Panc1 (cell line): ENCODE measurements around the gene INCA1. TPM values are rescaled to one million over a fixed set of nuclear protein-coding genes. Genes with fewer than 3 reads are reported as not detected.

ENCODE experiments used
- ATAC-seq: fragments of 200-7000 bp; cut with Tn5 transposase; 2 replicates; pipeline ENCODE4 v1.9.1; 2020; ENCODE audit warnings: mild to moderate bottlenecking, moderate library complexity
- BruUV-seq: library from RNA; stranded (reverse); fragments of 400-500 nt; replicated peaks from 2 replicates; lab custom pipeline; 2021; lab: Mats Ljungman, UMichigan
- CTCF ChIA-PET: fragments of 300-600 bp; sonication (Branson Sonifier 250); formaldehyde crosslinking; loops from one replicate; lab custom pipeline; 2022; ENCODE audit warnings: antibody characterized with exemption; lab: Charles Lee
- POLR2A ChIA-PET: fragments of 300-600 bp; sonication (Branson Sonifier 250); formaldehyde crosslinking; loops from one replicate; lab custom pipeline; 2022; ENCODE audit warnings: antibody characterized with exemption; lab: Charles Lee
- DNase-seq: peaks from one replicate; pipeline ENCODE4 v3.0.0-alpha.2; 2010; ENCODE audit warnings: low read depth, low spot score
- H3K27ac ChIP-seq: 2 replicates; pipeline ENCODE4 v1.5.1; 2011; ENCODE audit warnings: mild to moderate bottlenecking, low read length, inconsistent platforms
- H3K27me3 ChIP-seq: fragments of 200-500 bp; sonication (Bioruptor generic); 2 replicates; pipeline ENCODE4 v1.6.0; 2014; ENCODE audit warnings: low read length, inconsistent platforms; ENCODE audit not compliant: control insufficient read depth, insufficient read depth
- H3K36me3 ChIP-seq: fragments of 200-500 bp; sonication (Bioruptor generic); 2 replicates; pipeline ENCODE4 v1.5.1; 2014; ENCODE audit warnings: inconsistent platforms, mild to moderate bottlenecking, low read length, moderate library complexity; ENCODE audit not compliant: control insufficient read depth, insufficient read depth
- H3K4me1 ChIP-seq: 2 replicates; pipeline ENCODE4 v1.5.1; 2011; ENCODE audit warnings: inconsistent platforms, mild to moderate bottlenecking, low read length, moderate library complexity; ENCODE audit not compliant: control insufficient read depth, insufficient read depth
- H3K4me3 ChIP-seq, 2 experiments: 2 replicates each; pipeline ENCODE4 v1.5.1; 2011 to 2012; ENCODE audit warnings: low read depth in 2 of 2, low read length in 2 of 2, mild to moderate bottlenecking in 2 of 2, inconsistent platforms in 1 of 2, moderate library complexity in 1 of 2
- H3K9me3 ChIP-seq: fragments of 200-500 bp; sonication (Bioruptor generic); 2 replicates; pipeline ENCODE4 v1.5.1; 2014; ENCODE audit warnings: low read depth, mild to moderate bottlenecking, inconsistent platforms, low read length, moderate library complexity; ENCODE audit not compliant: control insufficient read depth, insufficient read depth
- POLR2AphosphoS5 ChIP-seq: IDR thresholded peaks from 2 replicates; pipeline ENCODE4 v1.6.1; 2012; ENCODE audit warnings: mild to moderate bottlenecking, low read depth, low read length, moderate library complexity
- SIN3A ChIP-seq: IDR thresholded peaks from 2 replicates; pipeline ENCODE4 v1.6.1; 2012; ENCODE audit warnings: low read depth, mild to moderate bottlenecking, low read length, moderate library complexity, borderline replicate concordance; ENCODE audit not compliant: insufficient read depth
- TCF7L2 ChIP-seq: IDR thresholded peaks from 2 replicates; pipeline ENCODE4 v1.6.1; 2011; ENCODE audit warnings: mild to moderate bottlenecking, low read depth, low read length, inconsistent platforms
- in situ Hi-C: cut with HindIII; loops from 2 replicates; pipeline ENCODE4 v1.10.0; 2016; ENCODE audit warnings: low sequenced_read_pairs, low pct_unique_long_range_greater_than_20kb
- intact Hi-C: fragments of 100-400 bp; cut with micrococcal nuclease; formaldehyde crosslinking; loops from one replicate; pipeline ENCODE4 v1.10.0; 2022; ENCODE audit not compliant: unreplicated experiment
- total RNA-seq: library from RNA; stranded (reverse); gene quantifications from one replicate; pipeline ENCODE4 v1.2.1, GENCODE V29; 2021; ENCODE audit not compliant: unreplicated experiment
- TF ChIP-seq, protein P1 (sequence below): fragments of 450-650 bp; IDR thresholded peaks from 2 replicates; pipeline ENCODE4 v1.5.1; 2017; ENCODE audit warnings: mild to moderate bottlenecking
- TF ChIP-seq, protein P2 (sequence below), 2 experiments: IDR thresholded peaks; 2 replicates each; pipeline ENCODE4 v1.6.1; 2011 to 2012; ENCODE audit warnings: low read depth in 2 of 2, control low read depth in 1 of 2, low read length in 1 of 2, mild to moderate bottlenecking in 1 of 2, moderate library complexity in 1 of 2; ENCODE audit not compliant: insufficient read depth in 1 of 2

The INCA1 gene
- total RNA-seq, 1 experiment from 2014 or later: 1.7 TPM

DNA sequence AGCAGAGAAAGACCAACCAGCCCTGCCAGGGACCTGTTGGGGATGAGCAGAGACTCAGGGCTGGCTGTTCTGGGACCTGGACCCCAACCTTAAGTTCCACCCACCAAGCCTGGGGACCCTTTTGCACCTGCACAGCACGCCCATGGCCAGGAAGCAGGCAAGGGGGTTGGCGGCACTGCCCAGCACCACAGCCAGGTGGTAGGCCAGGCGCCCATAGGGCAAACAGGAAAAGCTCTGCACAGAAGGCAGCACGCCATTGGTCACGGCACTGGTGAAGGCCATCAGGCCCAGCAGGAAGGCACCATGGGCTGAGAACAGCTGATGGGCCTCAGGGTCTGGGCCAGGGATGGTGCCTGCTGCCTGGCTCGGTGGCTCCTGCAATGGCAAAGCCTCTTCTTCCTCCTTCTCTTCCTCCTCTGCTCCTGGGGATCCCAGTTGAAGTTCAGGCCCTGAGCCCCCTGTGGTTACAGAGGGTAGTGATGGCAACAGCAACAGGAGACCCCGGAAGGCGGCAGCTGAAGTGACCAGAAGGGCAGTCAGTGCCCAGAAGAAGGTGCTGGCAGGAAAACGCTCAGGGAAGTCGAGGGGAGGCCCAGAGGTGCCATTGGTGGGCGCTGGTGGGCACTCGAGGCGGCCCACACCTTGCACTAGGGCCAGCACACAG is 36.2 kb upstream of the INCA1 start:
- in situ Hi-C loops (no loop called here), intact Hi-C loops (no loop called here)
- ChIA-PET CTCF (interaction anchor here (0.5 kb wide), 1 partner anchor 11 kb away, joined by 3 read pairs; no protein-coding TSS in a partner anchor), POLR2A (no interaction called here)
- no peaks in the 10 kb centered on the region for H3K9me3 ChIP-seq
- no peaks in the 10 kb centered on the region for H3K36me3 ChIP-seq
- DNase-seq: no peak
- H3K27me3 ChIP-seq: no peaks in the 10 kb centered on the region
- TF ChIP-seq, protein P1, sequence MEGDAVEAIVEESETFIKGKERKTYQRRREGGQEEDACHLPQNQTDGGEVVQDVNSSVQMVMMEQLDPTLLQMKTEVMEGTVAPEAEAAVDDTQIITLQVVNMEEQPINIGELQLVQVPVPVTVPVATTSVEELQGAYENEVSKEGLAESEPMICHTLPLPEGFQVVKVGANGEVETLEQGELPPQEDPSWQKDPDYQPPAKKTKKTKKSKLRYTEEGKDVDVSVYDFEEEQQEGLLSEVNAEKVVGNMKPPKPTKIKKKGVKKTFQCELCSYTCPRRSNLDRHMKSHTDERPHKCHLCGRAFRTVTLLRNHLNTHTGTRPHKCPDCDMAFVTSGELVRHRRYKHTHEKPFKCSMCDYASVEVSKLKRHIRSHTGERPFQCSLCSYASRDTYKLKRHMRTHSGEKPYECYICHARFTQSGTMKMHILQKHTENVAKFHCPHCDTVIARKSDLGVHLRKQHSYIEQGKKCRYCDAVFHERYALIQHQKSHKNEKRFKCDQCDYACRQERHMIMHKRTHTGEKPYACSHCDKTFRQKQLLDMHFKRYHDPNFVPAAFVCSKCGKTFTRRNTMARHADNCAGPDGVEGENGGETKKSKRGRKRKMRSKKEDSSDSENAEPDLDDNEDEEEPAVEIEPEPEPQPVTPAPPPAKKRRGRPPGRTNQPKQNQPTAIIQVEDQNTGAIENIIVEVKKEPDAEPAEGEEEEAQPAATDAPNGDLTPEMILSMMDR: no peak
- TF ChIP-seq TCF7L2 (no peak), SIN3A (no peak), POLR2AphosphoS5 (no peak)
- H3K4me1 ChIP-seq: no peaks in the 10 kb centered on the region
- no TSS peak for BruUV-seq
- H3K4me3 ChIP-seq: no peak overlapping the region
- no peak for ATAC-seq
- H3K27ac ChIP-seq: no peak overlapping the region

DNA sequence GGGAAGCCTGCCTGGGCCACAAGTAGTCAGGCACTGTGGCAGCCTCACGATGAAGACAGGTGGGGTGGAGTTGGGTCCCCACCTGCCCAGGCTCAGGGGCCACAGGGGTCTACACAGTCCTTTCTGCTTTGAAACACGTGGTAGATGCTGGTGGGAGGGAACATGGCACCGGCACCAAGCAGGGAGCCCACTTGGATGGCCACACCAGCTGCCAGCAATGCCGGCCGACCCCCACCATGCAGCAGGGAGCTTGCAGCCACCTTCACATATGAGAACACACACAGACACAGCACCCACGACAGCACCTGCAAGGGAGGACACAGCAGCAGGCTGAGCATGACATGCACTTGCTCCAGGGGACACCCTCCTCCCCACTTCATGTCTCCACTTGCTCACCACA is 35.5 kb upstream of the INCA1 start:
- Histone ChIP-seq H3K36me3 (no peaks in the 10 kb centered on the region), H3K27me3 (no peaks in the 10 kb centered on the region), H3K4me3 (no peak overlapping the region), H3K4me1 (no peaks in the 10 kb centered on the region), H3K27ac (no peak overlapping the region), H3K9me3 (no peaks in the 10 kb centered on the region)
- ChIA-PET CTCF (no interaction called here), POLR2A (no interaction called here)
- ATAC-seq: no peak
- BruUV-seq: no TSS peak
- no peak for DNase-seq
- intact Hi-C loops (no loop called here), in situ Hi-C loops (no loop called here)
- TF ChIP-seq SIN3A (no peak), POLR2AphosphoS5 (no peak), TCF7L2 (no peak)
- TF ChIP-seq, protein P1: no peak
- TF ChIP-seq, protein P2, sequence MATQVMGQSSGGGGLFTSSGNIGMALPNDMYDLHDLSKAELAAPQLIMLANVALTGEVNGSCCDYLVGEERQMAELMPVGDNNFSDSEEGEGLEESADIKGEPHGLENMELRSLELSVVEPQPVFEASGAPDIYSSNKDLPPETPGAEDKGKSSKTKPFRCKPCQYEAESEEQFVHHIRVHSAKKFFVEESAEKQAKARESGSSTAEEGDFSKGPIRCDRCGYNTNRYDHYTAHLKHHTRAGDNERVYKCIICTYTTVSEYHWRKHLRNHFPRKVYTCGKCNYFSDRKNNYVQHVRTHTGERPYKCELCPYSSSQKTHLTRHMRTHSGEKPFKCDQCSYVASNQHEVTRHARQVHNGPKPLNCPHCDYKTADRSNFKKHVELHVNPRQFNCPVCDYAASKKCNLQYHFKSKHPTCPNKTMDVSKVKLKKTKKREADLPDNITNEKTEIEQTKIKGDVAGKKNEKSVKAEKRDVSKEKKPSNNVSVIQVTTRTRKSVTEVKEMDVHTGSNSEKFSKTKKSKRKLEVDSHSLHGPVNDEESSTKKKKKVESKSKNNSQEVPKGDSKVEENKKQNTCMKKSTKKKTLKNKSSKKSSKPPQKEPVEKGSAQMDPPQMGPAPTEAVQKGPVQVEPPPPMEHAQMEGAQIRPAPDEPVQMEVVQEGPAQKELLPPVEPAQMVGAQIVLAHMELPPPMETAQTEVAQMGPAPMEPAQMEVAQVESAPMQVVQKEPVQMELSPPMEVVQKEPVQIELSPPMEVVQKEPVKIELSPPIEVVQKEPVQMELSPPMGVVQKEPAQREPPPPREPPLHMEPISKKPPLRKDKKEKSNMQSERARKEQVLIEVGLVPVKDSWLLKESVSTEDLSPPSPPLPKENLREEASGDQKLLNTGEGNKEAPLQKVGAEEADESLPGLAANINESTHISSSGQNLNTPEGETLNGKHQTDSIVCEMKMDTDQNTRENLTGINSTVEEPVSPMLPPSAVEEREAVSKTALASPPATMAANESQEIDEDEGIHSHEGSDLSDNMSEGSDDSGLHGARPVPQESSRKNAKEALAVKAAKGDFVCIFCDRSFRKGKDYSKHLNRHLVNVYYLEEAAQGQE (IDR thresholded peaks at IDR 0.05; ENCODE audit: insufficient read depth in 1 of 2, low read depth in 2 of 2, low read length in 1 of 2): no peak
